HEK293 (cell line): ENCODE data around the gene RAB3B.
"Not testable (repeated sequence)": the region's sequence is repeated elsewhere in the genome, so short reads cannot be mapped to it uniquely, and the experiment has no call there.

Experiments
- HOXA7 ChIP-seq: sonication (generic); formaldehyde crosslinking; IDR thresholded peaks from 2 replicates; pipeline ENCODE4 v1.8.1; 2022; ENCODE audit warnings: missing genetic modification reagents, borderline replicate concordance
- INSM2 ChIP-seq: fragments of 450-650 bp; formaldehyde crosslinking; IDR thresholded peaks from 2 replicates; pipeline ENCODE4 v1.5.1; 2016; ENCODE audit warnings: missing biosample characterization, missing genetic modification characterization
- MYNN ChIP-seq: fragments of 450-650 bp; formaldehyde crosslinking; IDR thresholded peaks from 2 replicates; pipeline ENCODE4 v1.5.1; 2016; ENCODE audit warnings: missing biosample characterization, missing genetic modification characterization, borderline replicate concordance
- REST ChIP-seq: fragments of 450-650 bp; formaldehyde crosslinking; IDR thresholded peaks from 2 replicates; pipeline ENCODE4 v1.5.1; 2016; ENCODE audit warnings: missing biosample characterization, missing genetic modification characterization
- ZBTB21 ChIP-seq: fragments of 450-650 bp; formaldehyde crosslinking; IDR thresholded peaks from 2 replicates; pipeline ENCODE4 v1.5.1; 2017; ENCODE audit warnings: missing biosample characterization, missing genetic modification characterization
- ZNF184 ChIP-seq: fragments of 450-650 bp; IDR thresholded peaks from 2 replicates; pipeline ENCODE4 v1.5.1; 2018; ENCODE audit warnings: missing biosample characterization, mild to moderate bottlenecking, missing genetic modification characterization
- ZNF24 ChIP-seq: fragments of 450-650 bp; formaldehyde crosslinking; IDR thresholded peaks from 2 replicates; pipeline ENCODE4 v1.5.1; 2016; ENCODE audit warnings: missing biosample characterization, missing genetic modification characterization
- ZNF274 ChIP-seq, 2 experiments: fragments of 200-500 bp in 1 of 2; fragments of 450-650 bp in 1 of 2; sonication (Bioruptor generic) in 1 of 2; formaldehyde crosslinking in 1 of 2; IDR thresholded peaks; 2 replicates each; pipeline versions ENCODE4 v1.5.1 to v1.6.1; 2014 to 2016; ENCODE audit warnings: borderline replicate concordance in 1 of 2, inconsistent platforms in 1 of 2, low read length in 1 of 2, missing biosample characterization in 1 of 2, missing genetic modification characterization in 1 of 2
- ZNF350 ChIP-seq: fragments of 450-650 bp; formaldehyde crosslinking; IDR thresholded peaks from 2 replicates; pipeline ENCODE4 v1.5.0; 2017; ENCODE audit warnings: missing biosample characterization, mild to moderate bottlenecking, missing genetic modification characterization
- ZNF600 ChIP-seq: fragments of 450-650 bp; formaldehyde crosslinking; IDR thresholded peaks from 2 replicates; pipeline ENCODE4 v1.5.1; 2016; ENCODE audit warnings: missing biosample characterization, missing genetic modification characterization
- ZNF639 ChIP-seq: fragments of 450-650 bp; formaldehyde crosslinking; IDR thresholded peaks from 2 replicates; pipeline ENCODE4 v1.5.1; 2016; ENCODE audit warnings: missing biosample characterization, missing genetic modification characterization
- TF ChIP-seq, protein P1 (sequence below): fragments of 450-650 bp; formaldehyde crosslinking; IDR thresholded peaks from 2 replicates; pipeline ENCODE4 v1.5.1; 2016; ENCODE audit warnings: missing biosample characterization, missing genetic modification characterization
- TF ChIP-seq, protein P2 (sequence below): fragments of 450-650 bp; formaldehyde crosslinking; IDR thresholded peaks from 2 replicates; pipeline ENCODE4 v1.5.1; 2016; ENCODE audit warnings: missing biosample characterization, missing genetic modification characterization
- TF ChIP-seq, protein P3 (sequence below): sonication (generic); formaldehyde crosslinking; IDR thresholded peaks from 2 replicates; pipeline ENCODE4 v1.8.1; 2022; ENCODE audit warnings: mild to moderate bottlenecking, moderate library complexity, missing genetic modification reagents

GRCh38 chr1:51873270-51873669 is 117.2 kb downstream of the RAB3B start:
- not testable (repeated sequence) for TF ChIP-seq ZNF184 (tag by site-specific recombination); HOXA7 (CRISPR knock-in tag); ZNF24 (tag by site-specific recombination); ZNF274 (IDR thresholded peaks at IDR 0.05; ENCODE audit: low read length); ZNF274 (tag by site-specific recombination; IDR thresholded peaks at IDR 0.05; ENCODE audit: borderline replicate concordance); ZNF350 (tag by site-specific recombination); ZNF600; INSM2 (tag by site-specific recombination); MYNN (tag by site-specific recombination)
- TF ChIP-seq, protein P1, sequence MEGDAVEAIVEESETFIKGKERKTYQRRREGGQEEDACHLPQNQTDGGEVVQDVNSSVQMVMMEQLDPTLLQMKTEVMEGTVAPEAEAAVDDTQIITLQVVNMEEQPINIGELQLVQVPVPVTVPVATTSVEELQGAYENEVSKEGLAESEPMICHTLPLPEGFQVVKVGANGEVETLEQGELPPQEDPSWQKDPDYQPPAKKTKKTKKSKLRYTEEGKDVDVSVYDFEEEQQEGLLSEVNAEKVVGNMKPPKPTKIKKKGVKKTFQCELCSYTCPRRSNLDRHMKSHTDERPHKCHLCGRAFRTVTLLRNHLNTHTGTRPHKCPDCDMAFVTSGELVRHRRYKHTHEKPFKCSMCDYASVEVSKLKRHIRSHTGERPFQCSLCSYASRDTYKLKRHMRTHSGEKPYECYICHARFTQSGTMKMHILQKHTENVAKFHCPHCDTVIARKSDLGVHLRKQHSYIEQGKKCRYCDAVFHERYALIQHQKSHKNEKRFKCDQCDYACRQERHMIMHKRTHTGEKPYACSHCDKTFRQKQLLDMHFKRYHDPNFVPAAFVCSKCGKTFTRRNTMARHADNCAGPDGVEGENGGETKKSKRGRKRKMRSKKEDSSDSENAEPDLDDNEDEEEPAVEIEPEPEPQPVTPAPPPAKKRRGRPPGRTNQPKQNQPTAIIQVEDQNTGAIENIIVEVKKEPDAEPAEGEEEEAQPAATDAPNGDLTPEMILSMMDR, result not testable (repeated sequence)
- TF ChIP-seq ZNF639 (tag by site-specific recombination) (peak; percentile 68; the same call in 1 of the 2 replicates), ZBTB21 (tag by site-specific recombination) (peak; percentile 46; the same call in 1 of the 2 replicates), REST (peak; percentile 82)
- TF ChIP-seq, protein P2, sequence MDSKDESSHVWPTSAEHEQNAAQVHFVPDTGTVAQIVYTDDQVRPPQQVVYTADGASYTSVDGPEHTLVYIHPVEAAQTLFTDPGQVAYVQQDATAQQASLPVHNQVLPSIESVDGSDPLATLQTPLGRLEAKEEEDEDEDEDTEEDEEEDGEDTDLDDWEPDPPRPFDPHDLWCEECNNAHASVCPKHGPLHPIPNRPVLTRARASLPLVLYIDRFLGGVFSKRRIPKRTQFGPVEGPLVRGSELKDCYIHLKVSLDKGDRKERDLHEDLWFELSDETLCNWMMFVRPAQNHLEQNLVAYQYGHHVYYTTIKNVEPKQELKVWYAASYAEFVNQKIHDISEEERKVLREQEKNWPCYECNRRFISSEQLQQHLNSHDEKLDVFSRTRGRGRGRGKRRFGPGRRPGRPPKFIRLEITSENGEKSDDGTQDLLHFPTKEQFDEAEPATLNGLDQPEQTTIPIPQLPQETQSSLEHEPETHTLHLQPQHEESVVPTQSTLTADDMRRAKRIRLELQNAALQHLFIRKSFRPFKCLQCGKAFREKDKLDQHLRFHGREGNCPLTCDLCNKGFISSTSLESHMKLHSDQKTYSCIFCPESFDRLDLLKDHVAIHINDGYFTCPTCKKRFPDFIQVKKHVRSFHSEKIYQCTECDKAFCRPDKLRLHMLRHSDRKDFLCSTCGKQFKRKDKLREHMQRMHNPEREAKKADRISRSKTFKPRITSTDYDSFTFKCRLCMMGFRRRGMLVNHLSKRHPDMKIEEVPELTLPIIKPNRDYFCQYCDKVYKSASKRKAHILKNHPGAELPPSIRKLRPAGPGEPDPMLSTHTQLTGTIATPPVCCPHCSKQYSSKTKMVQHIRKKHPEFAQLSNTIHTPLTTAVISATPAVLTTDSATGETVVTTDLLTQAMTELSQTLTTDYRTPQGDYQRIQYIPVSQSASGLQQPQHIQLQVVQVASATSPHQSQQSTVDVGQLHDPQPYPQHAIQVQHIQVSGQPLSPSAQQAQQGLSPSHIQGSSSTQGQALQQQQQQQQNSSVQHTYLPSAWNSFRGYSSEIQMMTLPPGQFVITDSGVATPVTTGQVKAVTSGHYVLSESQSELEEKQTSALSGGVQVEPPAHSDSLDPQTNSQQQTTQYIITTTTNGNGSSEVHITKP, result not testable (repeated sequence)
- TF ChIP-seq, protein P3, sequence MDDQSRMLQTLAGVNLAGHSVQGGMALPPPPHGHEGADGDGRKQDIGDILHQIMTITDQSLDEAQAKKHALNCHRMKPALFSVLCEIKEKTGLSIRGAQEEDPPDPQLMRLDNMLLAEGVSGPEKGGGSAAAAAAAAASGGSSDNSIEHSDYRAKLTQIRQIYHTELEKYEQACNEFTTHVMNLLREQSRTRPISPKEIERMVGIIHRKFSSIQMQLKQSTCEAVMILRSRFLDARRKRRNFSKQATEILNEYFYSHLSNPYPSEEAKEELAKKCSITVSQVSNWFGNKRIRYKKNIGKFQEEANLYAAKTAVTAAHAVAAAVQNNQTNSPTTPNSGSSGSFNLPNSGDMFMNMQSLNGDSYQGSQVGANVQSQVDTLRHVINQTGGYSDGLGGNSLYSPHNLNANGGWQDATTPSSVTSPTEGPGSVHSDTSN (CRISPR knock-in tag), result not testable (repeated sequence)
